H1 (cell line): ENCODE results near the gene ABLIM1.

Source experiments
- ATF2 ChIP-seq: IDR thresholded peaks from 2 replicates; pipeline ENCODE4 v1.6.1; 2012; ENCODE audit warnings: low read length, inconsistent platforms
- BRCA1 ChIP-seq: IDR thresholded peaks from 2 replicates; pipeline ENCODE4 v1.6.1; 2012; ENCODE audit warnings: low read depth, low read length, improper control_type of control experiment
- CHD2 ChIP-seq: IDR thresholded peaks from 2 replicates; pipeline ENCODE4 v1.6.1; 2012; ENCODE audit warnings: low read length, improper control_type of control experiment
- CTCF ChIP-seq, 3 experiments: IDR thresholded peaks; 1 replicate in 2 of 3; 2 replicates in 1 of 3; pipeline versions ENCODE4 v1.5.1 to v1.6.1; 2011; ENCODE audit warnings: low read length in 3 of 3, mild to moderate bottlenecking in 3 of 3, inconsistent platforms in 2 of 3, low read depth in 1 of 3, moderate library complexity in 1 of 3; ENCODE audit not compliant: insufficient read depth in 1 of 3; ENCODE audit errors: control extremely low read depth in 1 of 3
- EP300 ChIP-seq, 2 experiments: IDR thresholded peaks; 1 replicate in 1 of 2; 2 replicates in 1 of 2; pipeline ENCODE4 v1.6.1; 2011 to 2012; ENCODE audit warnings: low read depth in 2 of 2, low read length in 2 of 2, mild to moderate bottlenecking in 2 of 2, borderline replicate concordance in 1 of 2, inconsistent platforms in 1 of 2, moderate library complexity in 1 of 2
- EZH2 ChIP-seq: fragments of 200-600 bp; sonication (generic); IDR thresholded peaks from 2 replicates; pipeline ENCODE4 v1.7.1; 2012; ENCODE audit warnings: low read depth, mild to moderate bottlenecking, moderate library complexity, low read length, inconsistent platforms; ENCODE audit not compliant: severe bottlenecking
- JUND ChIP-seq: IDR thresholded peaks from 2 replicates; pipeline ENCODE4 v1.6.1; 2011; ENCODE audit warnings: mild to moderate bottlenecking, improper control_type of control experiment, low read length
- POLR2AphosphoS5 ChIP-seq: IDR thresholded peaks from 2 replicates; pipeline ENCODE4 v1.6.1; 2011; ENCODE audit warnings: low read depth, low read length
- POU5F1 ChIP-seq: IDR thresholded peaks from 2 replicates; pipeline ENCODE4 v1.6.1; 2011; ENCODE audit warnings: low read depth, mild to moderate bottlenecking, low read length, moderate library complexity
- RFX5 ChIP-seq: IDR thresholded peaks from 2 replicates; pipeline ENCODE4 v1.6.1; 2011; ENCODE audit warnings: low read depth, low read length, improper control_type of control experiment, borderline replicate concordance
- SIN3A ChIP-seq, 2 experiments: IDR thresholded peaks in 1 of 2; conservative IDR thresholded peaks in 1 of 2; 2 replicates each; pipeline ENCODE4 v1.6.1; 2011 to 2012; ENCODE audit warnings: low read length in 2 of 2, improper control_type of control experiment in 1 of 2, low read depth in 1 of 2, mild to moderate bottlenecking in 1 of 2
- SRF ChIP-seq: IDR thresholded peaks from 2 replicates; pipeline ENCODE4 v1.6.1; 2011; ENCODE audit warnings: mild to moderate bottlenecking, low read depth, low read length, moderate library complexity
- ZNF274 ChIP-seq: IDR thresholded peaks from 2 replicates; pipeline ENCODE4 v1.7.0; 2012; ENCODE audit warnings: low read length, borderline replicate concordance; ENCODE audit errors: extremely low read depth
- TF ChIP-seq, protein P1 (sequence below): IDR thresholded peaks from 2 replicates; pipeline ENCODE4 v1.6.1; 2012; ENCODE audit warnings: inconsistent platforms

DNA sequence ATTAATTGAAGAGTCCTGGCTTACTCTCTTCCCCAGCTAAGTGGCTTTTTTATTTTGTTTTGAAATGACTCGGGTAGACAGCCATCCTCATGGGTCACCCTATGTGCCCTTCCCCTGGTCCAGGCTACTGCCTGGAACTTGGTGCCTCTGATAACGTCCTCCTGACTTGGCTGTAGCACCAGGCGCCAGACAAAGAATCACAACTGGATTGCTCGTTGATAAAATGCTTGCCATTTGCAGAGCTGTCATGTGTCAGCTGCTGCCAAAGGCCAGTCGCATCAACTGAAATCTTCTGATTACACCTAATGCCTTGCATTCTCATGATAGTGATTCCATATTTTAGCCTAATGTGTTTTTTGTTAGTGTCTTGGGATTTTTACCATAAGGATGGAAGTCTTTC is 27.4 kb upstream of the ABLIM1 start:
- TF ChIP-seq BRCA1: no peak
- TF ChIP-seq JUND: no peak
- TF ChIP-seq, protein P1, sequence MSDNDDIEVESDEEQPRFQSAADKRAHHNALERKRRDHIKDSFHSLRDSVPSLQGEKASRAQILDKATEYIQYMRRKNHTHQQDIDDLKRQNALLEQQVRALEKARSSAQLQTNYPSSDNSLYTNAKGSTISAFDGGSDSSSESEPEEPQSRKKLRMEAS: no peak
- no peak for TF ChIP-seq EZH2
- TF ChIP-seq POU5F1: no peak
- TF ChIP-seq RFX5: no peak
- no peak for TF ChIP-seq EP300 (IDR thresholded peaks at IDR 0.05; ENCODE audit: borderline replicate concordance in 1 of 2, low read depth in 2 of 2, low read length in 2 of 2)
- no peak for TF ChIP-seq ZNF274
- TF ChIP-seq SRF: no peak
- TF ChIP-seq CHD2: no peak
- TF ChIP-seq CTCF (IDR thresholded peaks at IDR 0.05; ENCODE audit: control extremely low read depth in 1 of 3, insufficient read depth in 1 of 3, low read depth in 1 of 3, low read length in 3 of 3): no peak
- no peak for TF ChIP-seq ATF2
- no peak for TF ChIP-seq SIN3A (conservative IDR thresholded peaks at IDR 0.05 in 1 of 2, IDR thresholded peaks at IDR 0.05 in 1 of 2; ENCODE audit: low read depth in 1 of 2, low read length in 2 of 2)
- TF ChIP-seq POLR2AphosphoS5: no peak
